Renal cortex interstitium (tissue), 11 donors: Measurements from ENCODE around the gene ELL. TPM values are rescaled to one million over a fixed set of nuclear protein-coding genes. Genes with fewer than 3 reads are reported as not detected.

ENCODE experiments used
- DNase-seq, 11 donors: peaks; one replicate each; pipeline ENCODE4 v3.0.0-alpha.2; 2013; ENCODE audit warnings: low read depth in 9 of 11, low spot score in 4 of 11; ENCODE audit errors: extremely low read depth in 1 of 11
- polyA plus RNA-seq, 3 donors: library from polyadenylated mRNA; unstranded; fragments of 120-200 nt; gene quantifications; one replicate each; pipeline ENCODE4 v1.2.1, GENCODE V29; 2013; ENCODE audit not compliant: insufficient read length in 3 of 3

The ELL gene
- polyA plus RNA-seq, 3 donors: 8.4 to 13.3 (median 10.6) TPM

- DNase-seq: peak in 1 of 11 donors; percentile 66
Observed at GRCh38 chr19:18514800-18515682, 6.8 kb downstream of the ELL start.

- no peak for DNase-seq
Observed at GRCh38 chr19:18513868-18514267, 8.0 kb downstream of the ELL start.

- no peak for DNase-seq
Observed at GRCh38 chr19:18510216-18510615, 11.7 kb downstream of the ELL start.

GRCh38 chr19:18508585-18508984 is 13.3 kb downstream of the ELL start:
- DNase-seq: no peak

- DNase-seq: no peak
Observed at GRCh38 chr19:18507727-18508440, 14.0 kb downstream of the ELL start.

- no peak for DNase-seq
Observed at GRCh38 chr19:18507021-18507726, 14.7 kb downstream of the ELL start.

- DNase-seq: no peak
Observed at GRCh38 chr19:18506101-18506930, 15.6 kb downstream of the ELL start.

GRCh38 chr19:18504886-18505610 is 16.8 kb downstream of the ELL start:
- no peak for DNase-seq

GRCh38 chr19:18503971-18504885 is 17.6 kb downstream of the ELL start:
- peak in 2 of 11 donors; percentile 49 to 79 for DNase-seq

- no peak for DNase-seq
Observed at GRCh38 chr19:18503337-18503970, 18.4 kb downstream of the ELL start.

- no peak for DNase-seq
Observed at GRCh38 chr19:18502638-18503294, 19.1 kb downstream of the ELL start.

- no peak for DNase-seq
Observed at GRCh38 chr19:18502246-18502637, 19.6 kb downstream of the ELL start.

GRCh38 chr19:18501832-18502231 is 20.0 kb downstream of the ELL start:
- DNase-seq: no peak

GRCh38 chr19:18501351-18501750 is 20.5 kb downstream of the ELL start:
- DNase-seq: no peak

GRCh38 chr19:18500799-18501198 is 21.1 kb downstream of the ELL start:
- DNase-seq: no peak

GRCh38 chr19:18500376-18500775 is 21.5 kb downstream of the ELL start:
- no peak for DNase-seq
